ENCODE data around the gene YIPF5. TPM values are rescaled to one million over a fixed set of nuclear protein-coding genes. Genes with fewer than 3 reads are reported as not detected.

Gene YIPF5
- total RNA-seq, 1 experiment from 2014 or later, result 45.6 TPM

- H3K27ac ChIP-seq, result no peak overlapping the region
- no peaks in the 10 kb centered on the region for H3K36me3 ChIP-seq
- DNase-seq, result no peak
- no peaks in the 10 kb centered on the region for H3K4me1 ChIP-seq
- H3K27me3 ChIP-seq, result no peaks in the 10 kb centered on the region
- no peaks in the 10 kb centered on the region for H3K9me3 ChIP-seq (replicated peaks)
- H3K4me3 ChIP-seq, result no peak overlapping the region
These were observed 45.2 kb downstream of the YIPF5 start for GRCh38 chr5:144125163-144125726.

GRCh38 chr5:144122641-144123040, 47.8 kb downstream of the YIPF5 start:
- no peaks in the 10 kb centered on the region for H3K36me3 ChIP-seq
- H3K4me3 ChIP-seq, result no peak overlapping the region
- H3K4me1 ChIP-seq, result no peaks in the 10 kb centered on the region
- H3K9me3 ChIP-seq (replicated peaks), result no peaks in the 10 kb centered on the region
- no peak overlapping the region for H3K27ac ChIP-seq
- H3K27me3 ChIP-seq, result no peaks in the 10 kb centered on the region
- no peak for DNase-seq

- no peaks in the 10 kb centered on the region for H3K9me3 ChIP-seq (replicated peaks)
- H3K36me3 ChIP-seq, result no peaks in the 10 kb centered on the region
- H3K27me3 ChIP-seq, result no peaks in the 10 kb centered on the region
- no peak overlapping the region for H3K27ac ChIP-seq
- no peaks in the 10 kb centered on the region for H3K4me1 ChIP-seq
- DNase-seq, result no peak
- H3K4me3 ChIP-seq, result no peak overlapping the region
These were observed 48.4 kb downstream of the YIPF5 start for GRCh38 chr5:144122081-144122480.

DNA sequence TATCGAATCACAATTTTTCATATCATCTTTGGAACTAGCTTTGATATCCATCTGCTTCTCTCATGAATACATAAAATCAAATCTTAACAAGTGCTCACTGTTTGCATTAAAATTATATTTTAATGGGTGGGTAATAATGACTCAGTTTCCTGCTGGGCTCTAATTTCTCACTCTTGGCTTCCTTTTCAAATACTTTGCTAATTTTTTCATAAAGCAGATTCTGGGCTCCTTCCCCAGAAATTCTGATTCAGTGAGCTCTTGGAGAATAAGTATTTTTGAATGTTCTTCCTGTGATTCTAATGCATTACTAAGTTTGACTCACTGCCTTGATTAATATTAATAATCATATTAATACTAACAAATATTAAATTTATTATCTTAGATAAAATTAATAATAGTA, 48.9 kb downstream of the YIPF5 start:
- DNase-seq, result no peak
- H3K27ac ChIP-seq, result no peak overlapping the region
- H3K4me3 ChIP-seq, result no peak overlapping the region
- H3K4me1 ChIP-seq, result no peaks in the 10 kb centered on the region
- no peaks in the 10 kb centered on the region for H3K36me3 ChIP-seq
- H3K27me3 ChIP-seq, result no peaks in the 10 kb centered on the region
- no peaks in the 10 kb centered on the region for H3K9me3 ChIP-seq (replicated peaks)

DNA sequence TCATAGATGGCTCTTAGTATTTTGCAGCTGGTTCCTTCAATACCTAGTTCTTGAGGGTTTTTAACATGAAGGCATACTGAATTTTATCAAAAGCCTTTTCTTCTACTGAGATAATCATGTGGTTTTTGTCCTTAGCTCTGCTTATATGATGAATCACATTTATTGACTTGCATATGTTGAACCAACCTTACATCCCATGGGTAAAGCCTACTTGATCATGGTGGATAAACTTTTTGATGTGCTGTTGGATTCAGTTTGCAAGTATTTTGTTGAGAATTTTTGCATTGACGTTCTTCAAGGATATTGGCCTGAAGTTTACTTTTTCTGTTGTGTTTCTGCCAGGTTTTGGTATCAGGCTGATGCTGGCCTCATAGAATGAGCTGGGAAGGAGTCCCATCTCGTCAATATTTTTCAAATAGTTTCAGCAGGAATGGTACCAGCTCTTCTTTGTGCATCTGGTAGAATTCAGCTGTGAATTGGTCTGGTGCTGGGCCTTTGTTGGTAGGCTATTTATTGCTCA, 49.7 kb downstream of the YIPF5 start:
- no peak overlapping the region for H3K4me3 ChIP-seq
- no peak for DNase-seq

GRCh38 chr5:144117412-144117811, 53.0 kb downstream of the YIPF5 start:
- H3K4me1 ChIP-seq, result no peaks in the 10 kb centered on the region
- no peaks in the 10 kb centered on the region for H3K9me3 ChIP-seq (replicated peaks)
- H3K27me3 ChIP-seq, result no peaks in the 10 kb centered on the region; the same call in 1 of the 2 replicates
- no peak overlapping the region for H3K4me3 ChIP-seq
- H3K27ac ChIP-seq, result no peak overlapping the region
- DNase-seq, result no peak
- H3K36me3 ChIP-seq, result no peaks in the 10 kb centered on the region

More for the DNA sequence above, 49.7 kb downstream of the YIPF5 start:
- no peaks in the 10 kb centered on the region for H3K9me3 ChIP-seq (replicated peaks)
- no peaks in the 10 kb centered on the region for H3K36me3 ChIP-seq
- no peaks in the 10 kb centered on the region for H3K27me3 ChIP-seq
- H3K27ac ChIP-seq, result no peak overlapping the region
- no peaks in the 10 kb centered on the region for H3K4me1 ChIP-seq

- Histone ChIP-seq H3K36me3 (no peaks in the 10 kb centered on the region), H3K27me3 (no peaks in the 10 kb centered on the region; the same call in 1 of the 2 replicates), H3K9me3 (replicated peaks) (no peaks in the 10 kb centered on the region; the same call in 1 of the 2 replicates), H3K4me1 (no peaks in the 10 kb centered on the region), H3K4me3 (no peak overlapping the region), H3K27ac (no peak overlapping the region)
- no peak for DNase-seq
These were observed 55.9 kb downstream of the YIPF5 start for GRCh38 chr5:144114571-144114970.

Other genes with a start within 250 kb of the YIPF5 start
- gene KCTD16, start 214 bp upstream of the YIPF5 start, total RNA-seq (2014; rRNA removed; shearing (Covaris generic)), result 0.04 and 0.05 TPM in 2 replicates